SU-DHL-6 (cell line): ENCODE data around the gene LRP1B.

Experiments used
- EZH2phosphoT487 ChIP-seq: fragments of 200-600 bp; sonication (generic), shearing (Covaris generic); conservative IDR thresholded peaks from 2 replicates; pipeline ENCODE4 v1.6.1; 2018; ENCODE audit warnings: mild to moderate bottlenecking, antibody characterized with exemption, low read length, moderate library complexity, mixed read lengths
- TF ChIP-seq, protein P1 (sequence below): fragments of 200-600 bp; sonication (generic); IDR thresholded peaks from one replicate; pipeline ENCODE4 v1.5.1; 2017; ENCODE audit warnings: antibody characterized with exemption, mild to moderate bottlenecking, low read length, moderate library complexity; ENCODE audit not compliant: insufficient read depth, poor library complexity, severe bottlenecking

DNA sequence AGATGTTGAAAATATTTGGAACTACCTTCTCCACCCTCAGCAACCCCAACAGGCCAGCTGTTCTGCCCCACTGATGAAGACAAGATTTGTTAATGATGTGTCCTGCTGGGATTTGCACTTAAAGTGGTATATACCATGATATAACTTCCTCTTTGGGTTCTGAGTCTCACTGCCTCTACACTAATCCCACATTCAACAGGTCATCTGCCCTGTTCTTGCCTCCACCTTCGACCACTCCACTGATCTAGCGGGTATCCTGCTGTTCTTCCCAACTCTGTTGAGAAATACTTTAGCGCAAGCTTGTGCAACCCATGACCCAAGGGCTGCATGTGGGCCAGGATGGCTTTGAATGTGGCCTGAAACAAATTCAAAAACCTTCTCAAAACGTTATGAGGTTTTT, 72.7 kb downstream of the LRP1B start:
- TF ChIP-seq, protein P1, sequence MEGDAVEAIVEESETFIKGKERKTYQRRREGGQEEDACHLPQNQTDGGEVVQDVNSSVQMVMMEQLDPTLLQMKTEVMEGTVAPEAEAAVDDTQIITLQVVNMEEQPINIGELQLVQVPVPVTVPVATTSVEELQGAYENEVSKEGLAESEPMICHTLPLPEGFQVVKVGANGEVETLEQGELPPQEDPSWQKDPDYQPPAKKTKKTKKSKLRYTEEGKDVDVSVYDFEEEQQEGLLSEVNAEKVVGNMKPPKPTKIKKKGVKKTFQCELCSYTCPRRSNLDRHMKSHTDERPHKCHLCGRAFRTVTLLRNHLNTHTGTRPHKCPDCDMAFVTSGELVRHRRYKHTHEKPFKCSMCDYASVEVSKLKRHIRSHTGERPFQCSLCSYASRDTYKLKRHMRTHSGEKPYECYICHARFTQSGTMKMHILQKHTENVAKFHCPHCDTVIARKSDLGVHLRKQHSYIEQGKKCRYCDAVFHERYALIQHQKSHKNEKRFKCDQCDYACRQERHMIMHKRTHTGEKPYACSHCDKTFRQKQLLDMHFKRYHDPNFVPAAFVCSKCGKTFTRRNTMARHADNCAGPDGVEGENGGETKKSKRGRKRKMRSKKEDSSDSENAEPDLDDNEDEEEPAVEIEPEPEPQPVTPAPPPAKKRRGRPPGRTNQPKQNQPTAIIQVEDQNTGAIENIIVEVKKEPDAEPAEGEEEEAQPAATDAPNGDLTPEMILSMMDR, result no peak
- TF ChIP-seq EZH2phosphoT487, result no peak
